HG02588 (cell line): ENCODE data around the gene TBPL1.
"Not testable (repeated sequence)": the region's sequence is repeated elsewhere in the genome, so short reads cannot be mapped to it uniquely, and the experiment has no call there.

Source experiments
- ATAC-seq: cut with Tn5 transposase; IDR thresholded peaks from one replicate; pipeline ENCODE4 v1.9.1; 2021; ENCODE audit warnings: mild to moderate bottlenecking, moderate library complexity; ENCODE audit not compliant: unreplicated experiment

TBPL1 gene

GRCh38 chr6:133953634-133954415, 801 bp downstream of the TBPL1 start:
- no peak for ATAC-seq

GRCh38 chr6:133954657-133955576, 1.9 kb downstream of the TBPL1 start:
- ATAC-seq, result no peak

- ATAC-seq, result no peak
These were observed 2.8 kb downstream of the TBPL1 start for GRCh38 chr6:133955582-133956415.

DNA sequence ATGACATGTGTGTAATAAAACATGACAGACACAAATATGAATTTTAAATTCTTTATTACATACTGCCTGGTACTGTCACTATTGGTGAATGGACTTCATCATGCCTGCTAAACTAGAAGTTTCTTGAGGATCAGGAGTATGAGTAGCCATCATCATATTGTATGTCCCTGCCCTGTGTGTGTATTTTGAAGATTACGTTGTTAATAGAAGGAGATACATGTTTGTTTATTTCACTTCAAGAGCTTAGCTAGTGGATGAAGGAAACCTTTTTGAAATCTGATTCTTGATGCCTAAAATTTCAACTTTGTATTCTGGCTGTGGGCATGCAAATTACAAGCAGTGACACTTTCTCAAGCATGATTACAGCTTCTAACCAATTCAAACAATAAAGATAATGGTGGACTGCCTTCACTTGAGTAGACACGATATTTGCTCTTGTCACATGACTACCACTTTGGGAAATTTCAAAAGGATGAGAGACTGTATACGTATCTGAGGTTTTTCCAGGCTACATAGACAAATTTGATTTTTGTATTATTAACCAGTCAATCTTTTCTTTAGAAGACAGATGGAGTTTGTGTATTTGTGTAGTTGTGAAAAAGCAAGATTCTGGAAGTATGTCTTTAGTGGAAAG, 3.5 kb downstream of the TBPL1 start:
- ATAC-seq, result no peak

- ATAC-seq, result no peak
These were observed 4.2 kb downstream of the TBPL1 start for GRCh38 chr6:133957227-133957626.

GRCh38 chr6:133957780-133958242, 4.8 kb downstream of the TBPL1 start:
- no peak for ATAC-seq

DNA sequence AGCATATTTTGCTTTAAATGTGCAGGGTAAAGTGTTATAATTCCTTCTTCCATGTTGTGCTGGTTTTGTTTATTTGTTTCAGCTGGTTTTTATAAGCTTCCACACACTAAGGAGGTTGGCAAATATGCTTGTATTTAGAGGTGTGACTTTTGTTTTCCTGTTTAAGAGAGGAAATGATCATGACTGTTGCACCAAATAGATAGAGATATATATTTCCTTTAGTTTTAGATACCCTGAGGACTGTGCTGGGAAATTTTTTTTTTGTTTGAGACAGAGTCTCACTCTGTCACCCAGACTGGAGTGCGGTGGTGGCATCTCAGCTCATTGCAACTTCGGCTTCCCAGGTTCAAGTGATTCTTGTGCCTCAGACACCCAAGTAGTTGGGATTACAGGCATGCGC, 5.8 kb downstream of the TBPL1 start:
- ATAC-seq, result no peak

GRCh38 chr6:133959667-133960368, 6.8 kb downstream of the TBPL1 start:
- ATAC-seq, result no peak

- ATAC-seq, result no peak
These were observed 8.8 kb downstream of the TBPL1 start for GRCh38 chr6:133961831-133962230.

GRCh38 chr6:133964052-133964451, 11.0 kb downstream of the TBPL1 start:
- ATAC-seq, result no peak

GRCh38 chr6:133964702-133965101, 11.7 kb downstream of the TBPL1 start:
- no peak for ATAC-seq

DNA sequence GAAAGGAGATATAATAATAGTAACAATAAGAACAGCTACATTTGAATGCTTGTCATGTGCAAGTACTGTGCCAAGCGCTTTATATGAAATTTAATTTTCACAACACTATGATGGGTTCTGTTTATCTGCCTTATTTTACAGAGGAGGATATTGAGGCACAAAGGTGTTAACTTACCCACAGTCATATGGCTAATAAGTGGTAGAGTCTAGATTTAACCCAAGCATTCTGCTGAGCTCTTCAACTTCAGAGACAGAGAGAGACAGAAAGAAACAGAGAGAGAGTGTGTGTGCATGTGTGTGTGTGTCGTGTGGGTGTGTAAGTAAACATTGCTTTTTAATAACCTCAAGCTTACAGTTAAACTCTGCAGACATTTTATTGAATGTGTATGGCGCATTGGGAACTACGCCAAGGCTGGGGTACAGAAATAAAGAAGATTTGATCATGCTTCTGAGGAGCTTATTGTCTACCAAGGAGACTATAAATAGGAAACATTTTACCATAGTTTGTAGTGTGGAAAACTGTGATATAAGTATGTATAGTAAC, 12.9 kb downstream of the TBPL1 start:
- no peak for ATAC-seq

DNA sequence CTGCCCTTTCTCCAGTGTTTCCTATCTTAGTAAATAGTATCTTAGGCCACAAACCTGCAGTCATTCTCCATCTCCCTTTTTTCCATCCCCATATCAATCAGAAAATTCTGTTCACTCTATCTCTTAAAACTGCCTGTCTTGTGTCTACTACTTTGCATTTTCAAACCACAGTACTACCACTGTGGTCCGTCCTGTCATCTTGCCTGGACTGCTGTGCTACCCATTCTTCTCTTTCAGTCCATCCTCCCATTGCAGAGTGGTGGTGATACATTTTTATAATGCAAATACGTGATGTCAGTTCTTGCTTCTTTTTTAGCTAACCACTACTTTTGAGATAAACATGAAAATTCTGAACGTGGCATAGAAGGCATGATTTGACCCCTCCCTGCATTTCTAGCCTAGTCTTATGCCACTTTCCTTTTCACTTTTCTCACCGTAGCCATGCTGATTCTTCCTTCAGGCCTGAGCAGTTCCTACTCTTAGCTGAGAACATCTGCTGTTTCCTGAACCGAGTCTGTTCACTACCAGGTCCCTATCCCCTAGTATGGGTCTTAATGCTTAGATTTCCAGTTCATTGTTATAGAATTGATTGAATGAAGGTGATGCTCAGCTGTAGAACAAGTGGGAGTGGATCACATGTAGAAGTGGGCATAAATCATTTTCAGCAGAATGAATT, 13.8 kb downstream of the TBPL1 start:
- peak; percentile 87 for ATAC-seq

DNA sequence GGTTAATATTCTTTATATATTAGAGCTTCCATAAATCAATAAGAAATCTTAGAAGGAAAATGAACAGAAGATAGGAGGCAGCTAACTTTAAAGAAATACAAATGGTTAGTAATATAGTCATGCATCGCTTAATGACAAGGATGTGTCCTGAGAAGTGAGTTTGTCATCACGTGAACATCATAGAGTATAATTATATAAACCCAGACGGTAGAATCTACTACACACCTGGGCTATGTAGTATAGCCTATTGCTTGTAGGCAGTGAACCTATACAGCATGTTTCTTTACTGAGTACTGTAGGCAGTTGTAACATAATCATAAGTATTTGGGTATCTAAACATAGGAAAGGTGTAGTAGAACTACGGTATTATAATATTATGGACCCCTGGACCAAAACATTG, 14.3 kb downstream of the TBPL1 start:
- no peak for ATAC-seq

- not testable (repeated sequence) for ATAC-seq
These were observed 14.8 kb downstream of the TBPL1 start for GRCh38 chr6:133967835-133968234.

GRCh38 chr6:133969285-133969920, 16.4 kb downstream of the TBPL1 start:
- ATAC-seq, result no peak

GRCh38 chr6:133969921-133970295, 16.9 kb downstream of the TBPL1 start:
- ATAC-seq, result no peak

- ATAC-seq, result no peak
These were observed 18.8 kb downstream of the TBPL1 start for GRCh38 chr6:133971861-133972260.

DNA sequence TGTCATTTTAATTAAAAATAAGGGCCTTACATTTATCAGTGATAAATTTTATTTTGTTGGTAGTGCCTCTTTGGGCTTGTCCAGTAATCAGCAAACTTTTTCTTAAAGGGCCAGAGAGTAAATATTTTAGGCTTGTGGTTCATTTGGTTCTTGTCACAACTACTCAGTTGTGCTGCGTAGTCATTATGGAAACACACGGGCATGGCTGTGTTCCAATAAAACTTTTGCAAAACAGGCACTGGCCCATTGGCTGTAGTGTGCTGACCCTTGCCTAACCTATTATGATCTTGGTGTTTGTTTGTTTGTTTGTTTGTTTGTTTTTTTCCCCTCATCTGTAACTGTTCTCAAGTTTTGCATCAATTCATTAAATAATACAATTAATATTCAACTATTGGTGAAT, 19.4 kb downstream of the TBPL1 start:
- ATAC-seq, result no peak
